ENCODE results near the gene PCNX2.
"Not testable (repeated sequence)": the region's sequence is repeated elsewhere in the genome, so short reads cannot be mapped to it uniquely, and the experiment has no call there.

The PCNX2 gene

GRCh38 chr1:233107716-233108130 is 187.8 kb downstream of the PCNX2 start:
- DNase-seq (ENCODE audit: low read depth in 1 of 2, low spot score in 1 of 2) = not testable (repeated sequence)

GRCh38 chr1:233107130-233107660 is 188.3 kb downstream of the PCNX2 start:
- no peak for DNase-seq (ENCODE audit: low read depth in 1 of 2, low spot score in 1 of 2)

GRCh38 chr1:233105225-233105624 is 190.3 kb downstream of the PCNX2 start:
- no peak for DNase-seq (ENCODE audit: low read depth in 1 of 2, low spot score in 1 of 2)

- DNase-seq (ENCODE audit: low read depth in 1 of 2, low spot score in 1 of 2) = no peak
These were observed 193.2 kb downstream of the PCNX2 start for GRCh38 chr1:233102341-233102740.

- no peak for DNase-seq (ENCODE audit: low read depth in 1 of 2, low spot score in 1 of 2)
These were observed 197.5 kb downstream of the PCNX2 start for GRCh38 chr1:233097959-233098580.

GRCh38 chr1:233097546-233097945 is 198.0 kb downstream of the PCNX2 start:
- DNase-seq (ENCODE audit: low read depth in 1 of 2, low spot score in 1 of 2) = no peak

GRCh38 chr1:233094691-233095090 is 200.8 kb downstream of the PCNX2 start:
- DNase-seq (ENCODE audit: low read depth in 1 of 2, low spot score in 1 of 2) = no peak

- no peak for DNase-seq (ENCODE audit: low read depth in 1 of 2, low spot score in 1 of 2)
These were observed 201.3 kb downstream of the PCNX2 start for GRCh38 chr1:233094269-233094668.

GRCh38 chr1:233090746-233091494 is 204.6 kb downstream of the PCNX2 start:
- DNase-seq (ENCODE audit: low read depth in 1 of 2, low spot score in 1 of 2) = no peak

GRCh38 chr1:233089251-233089650 is 206.3 kb downstream of the PCNX2 start:
- no peak for DNase-seq (ENCODE audit: low read depth in 1 of 2, low spot score in 1 of 2)

- DNase-seq (ENCODE audit: low read depth in 1 of 2, low spot score in 1 of 2) = no peak
These were observed 206.9 kb downstream of the PCNX2 start for GRCh38 chr1:233088613-233089012.

GRCh38 chr1:233086961-233087881 is 208.3 kb downstream of the PCNX2 start:
- no peak for DNase-seq (ENCODE audit: low read depth in 1 of 2, low spot score in 1 of 2)

GRCh38 chr1:233085566-233085965 is 210.0 kb downstream of the PCNX2 start:
- DNase-seq (ENCODE audit: low read depth in 1 of 2, low spot score in 1 of 2) = no peak

- no peak for DNase-seq (ENCODE audit: low read depth in 1 of 2, low spot score in 1 of 2)
These were observed 212.6 kb downstream of the PCNX2 start for GRCh38 chr1:233082778-233083550.

GRCh38 chr1:233081735-233082134 is 213.8 kb downstream of the PCNX2 start:
- no peak for DNase-seq (ENCODE audit: low read depth in 1 of 2, low spot score in 1 of 2)

- not testable (repeated sequence) for DNase-seq (ENCODE audit: low read depth in 1 of 2, low spot score in 1 of 2)
These were observed 214.7 kb downstream of the PCNX2 start for GRCh38 chr1:233080827-233081226.

GRCh38 chr1:233080286-233080685 is 215.2 kb downstream of the PCNX2 start:
- no peak for DNase-seq (ENCODE audit: low read depth in 1 of 2, low spot score in 1 of 2)

GRCh38 chr1:233079574-233079973 is 216.0 kb downstream of the PCNX2 start:
- no peak for DNase-seq (ENCODE audit: low read depth in 1 of 2, low spot score in 1 of 2)

GRCh38 chr1:233078396-233078795 is 217.1 kb downstream of the PCNX2 start:
- no peak for DNase-seq (ENCODE audit: low read depth in 1 of 2, low spot score in 1 of 2)

- DNase-seq (ENCODE audit: low read depth in 1 of 2, low spot score in 1 of 2) = no peak
These were observed 219.6 kb downstream of the PCNX2 start for GRCh38 chr1:233075915-233076295.

- DNase-seq (ENCODE audit: low read depth in 1 of 2, low spot score in 1 of 2) = no peak
These were observed 229.4 kb downstream of the PCNX2 start for GRCh38 chr1:233066087-233066486.
